Progenitor cell of endocrine pancreas (in vitro differentiated cells): ENCODE measurements around the gene LRRC59. TPM values are rescaled to one million over a fixed set of nuclear protein-coding genes. Genes with fewer than 3 reads are reported as not detected.

ENCODE experiments used
- DNase-seq: peaks from one replicate; pipeline ENCODE4 v3.0.0; 2021; ENCODE audit warnings: low spot score; ENCODE audit not compliant: unreplicated experiment
- H3K27ac Mint-ChIP-seq: 2 replicates; pipeline ENCODE4 v1.8.0; 2021; ENCODE audit warnings: mild to moderate bottlenecking, moderate library complexity, mixed read lengths
- H3K27me3 Mint-ChIP-seq: 2 replicates; pipeline ENCODE4 v1.8.0; 2021; ENCODE audit warnings: mixed read lengths
- H3K36me3 Mint-ChIP-seq: 2 replicates; pipeline ENCODE4 v1.8.0; 2022; ENCODE audit warnings: mixed read lengths; ENCODE audit not compliant: insufficient read depth
- H3K4me1 Mint-ChIP-seq: 2 replicates; pipeline ENCODE4 v1.8.0; 2021; ENCODE audit warnings: low read depth, mixed read lengths
- H3K4me3 Mint-ChIP-seq: 2 replicates; pipeline ENCODE4 v1.8.0; 2021; ENCODE audit warnings: low read depth, mild to moderate bottlenecking, moderate library complexity, mixed read lengths
- H3K9me3 Mint-ChIP-seq: 2 replicates; pipeline ENCODE4 v1.8.0; 2021; ENCODE audit warnings: low read depth, mixed read lengths
- CTCF ChIP-seq: fragments of 200-600 bp; sonication (generic); IDR thresholded peaks from one replicate; pipeline ENCODE4 v1.5.0; 2021; ENCODE audit warnings: antibody characterized with exemption, mild to moderate bottlenecking; ENCODE audit not compliant: unreplicated experiment
- total RNA-seq: library from RNA; stranded (reverse); gene quantifications from 2 replicates; pipeline ENCODE4 v1.2.1, GENCODE V29; 2021

Gene LRRC59
- total RNA-seq, 1 donor from 2014 or later: 55.2 TPM

- no peak overlapping the region for H3K4me3 Mint-ChIP-seq
Observed at GRCh38 chr17:50365649-50366393, 31.5 kb downstream of the LRRC59 start.

GRCh38 chr17:50365165-50365564, 32.2 kb downstream of the LRRC59 start:
- Mint-ChIP-seq H3K9me3 (no peaks in the 10 kb centered on the region), H3K4me1 (peaks cover 17% of the 10 kb centered on the region), H3K27ac (no peak overlapping the region), H3K27me3 (no peaks in the 10 kb centered on the region), H3K36me3 (peaks cover 6% of the 10 kb centered on the region), H3K4me3 (no peak overlapping the region)
- DNase-seq: no peak
- TF ChIP-seq CTCF: no peak

More at GRCh38 chr17:50365649-50366393, 31.5 kb downstream of the LRRC59 start:
- Mint-ChIP-seq H3K36me3 (peaks cover 6% of the 10 kb centered on the region), H3K27ac (peak overlapping the region; percentile 59), H3K4me1 (peaks cover 17% of the 10 kb centered on the region), H3K27me3 (no peaks in the 10 kb centered on the region), H3K9me3 (no peaks in the 10 kb centered on the region)
- no peak for TF ChIP-seq CTCF
- DNase-seq: no peak

- no peaks in the 10 kb centered on the region for H3K27me3 Mint-ChIP-seq
- DNase-seq: no peak
- no peaks in the 10 kb centered on the region for H3K9me3 Mint-ChIP-seq
- no peak overlapping the region for H3K4me3 Mint-ChIP-seq
- peaks cover 17% of the 10 kb centered on the region for H3K4me1 Mint-ChIP-seq
- no peak overlapping the region for H3K27ac Mint-ChIP-seq
- peaks cover 6% of the 10 kb centered on the region for H3K36me3 Mint-ChIP-seq
- no peak for TF ChIP-seq CTCF
Observed at GRCh38 chr17:50364715-50365114, 32.6 kb downstream of the LRRC59 start.

- H3K4me3 Mint-ChIP-seq: no peak overlapping the region
- no peak for DNase-seq
- no peak for TF ChIP-seq CTCF
- H3K27me3 Mint-ChIP-seq: no peaks in the 10 kb centered on the region
- peaks cover 6% of the 10 kb centered on the region for H3K36me3 Mint-ChIP-seq
- no peaks in the 10 kb centered on the region for H3K9me3 Mint-ChIP-seq
- peaks cover 17% of the 10 kb centered on the region for H3K4me1 Mint-ChIP-seq
- peak overlapping the region; percentile 76 for H3K27ac Mint-ChIP-seq
Observed at GRCh38 chr17:50364061-50364458, 33.3 kb downstream of the LRRC59 start.

- H3K9me3 Mint-ChIP-seq: no peaks in the 10 kb centered on the region
- H3K36me3 Mint-ChIP-seq: peaks cover 6% of the 10 kb centered on the region
- DNase-seq: no peak
- no peak overlapping the region for H3K4me3 Mint-ChIP-seq
- peaks cover 17% of the 10 kb centered on the region for H3K4me1 Mint-ChIP-seq
- no peaks in the 10 kb centered on the region for H3K27me3 Mint-ChIP-seq
- peak overlapping the region; percentile 76 for H3K27ac Mint-ChIP-seq
- TF ChIP-seq CTCF: no peak
Observed at GRCh38 chr17:50363217-50364060, 33.9 kb downstream of the LRRC59 start.
